SH-SY5Y (cell line): ENCODE data around the gene SNX4.

ENCODE experiments used
- GATA2 ChIP-seq: IDR thresholded peaks from 2 replicates; pipeline ENCODE4 v1.6.1; 2011; ENCODE audit warnings: mild to moderate bottlenecking, low read depth, low read length
- GATA3 ChIP-seq: IDR thresholded peaks from 2 replicates; pipeline ENCODE4 v1.6.1; 2011; ENCODE audit warnings: low read depth, mild to moderate bottlenecking, low read length, moderate library complexity

DNA sequence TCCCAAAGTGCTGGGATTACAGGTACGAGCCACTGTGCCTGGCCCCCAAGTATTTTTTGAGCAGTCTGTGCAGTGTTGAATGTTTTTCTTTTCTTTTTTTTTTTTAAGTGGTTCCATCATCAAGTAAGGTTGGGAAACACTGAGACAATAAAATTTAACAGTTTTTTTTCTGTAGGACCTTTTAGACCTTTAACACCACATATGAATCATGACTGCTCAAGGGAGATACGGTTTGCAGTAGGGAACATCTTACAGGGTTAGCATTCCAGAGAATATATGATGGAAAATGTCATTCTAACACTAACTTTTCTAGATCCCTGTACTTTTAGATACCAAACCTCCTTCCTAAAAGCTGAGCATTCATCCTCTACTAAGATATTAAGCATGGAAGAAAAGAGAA lies 41.7 kb downstream of the SNX4 start:
- TF ChIP-seq GATA2 (no peak), GATA3 (no peak)
